ENCODE data around the gene PRDX1. TPM values are rescaled to one million over a fixed set of nuclear protein-coding genes. Genes with fewer than 3 reads are reported as not detected.
A peak's percentile ranks its signal among the peaks of the same experiment; 100 is the strongest.

The PRDX1 gene
- polyA plus RNA-seq, 2 of the 4 experiments (the other 2 are of a cell fraction): 2,391 to 2,709 TPM

DNA sequence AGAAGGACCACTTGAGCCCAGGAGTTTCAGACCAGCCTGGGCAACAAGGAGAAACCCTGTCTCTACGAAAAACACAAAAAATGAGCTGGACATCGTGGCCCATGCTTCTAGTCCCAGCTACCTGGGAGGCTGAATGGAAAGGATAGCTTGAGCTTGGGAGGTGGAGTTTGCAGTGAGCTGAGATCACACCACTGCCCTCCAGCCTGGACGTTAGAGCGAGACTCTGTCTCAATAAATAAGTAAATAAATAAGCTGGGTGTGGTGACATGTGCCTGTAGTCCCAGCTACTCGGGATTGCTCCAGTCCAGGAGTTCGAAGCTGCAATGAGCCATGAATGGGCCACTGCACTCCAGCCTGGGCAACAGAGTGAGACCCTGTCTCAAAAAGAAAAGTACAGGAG, 32.5 kb upstream of the PRDX1 start (continued):
- TF ChIP-seq, protein P1, sequence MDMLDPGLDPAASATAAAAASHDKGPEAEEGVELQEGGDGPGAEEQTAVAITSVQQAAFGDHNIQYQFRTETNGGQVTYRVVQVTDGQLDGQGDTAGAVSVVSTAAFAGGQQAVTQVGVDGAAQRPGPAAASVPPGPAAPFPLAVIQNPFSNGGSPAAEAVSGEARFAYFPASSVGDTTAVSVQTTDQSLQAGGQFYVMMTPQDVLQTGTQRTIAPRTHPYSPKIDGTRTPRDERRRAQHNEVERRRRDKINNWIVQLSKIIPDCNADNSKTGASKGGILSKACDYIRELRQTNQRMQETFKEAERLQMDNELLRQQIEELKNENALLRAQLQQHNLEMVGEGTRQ (IDR thresholded peaks at IDR 0.05): no peak
- TF ChIP-seq NR3C1 (IDR thresholded peaks at IDR 0.05) (no peak), ZSCAN20 (CRISPR knock-in tag; IDR thresholded peaks at IDR 0.05) (no peak), CEBPB (IDR thresholded peaks at IDR 0.05) (no peak), RFX5 (IDR thresholded peaks at IDR 0.05) (no peak), EHMT2 (IDR thresholded peaks at IDR 0.05; ENCODE audit: low read depth) (no peak)

DNA sequence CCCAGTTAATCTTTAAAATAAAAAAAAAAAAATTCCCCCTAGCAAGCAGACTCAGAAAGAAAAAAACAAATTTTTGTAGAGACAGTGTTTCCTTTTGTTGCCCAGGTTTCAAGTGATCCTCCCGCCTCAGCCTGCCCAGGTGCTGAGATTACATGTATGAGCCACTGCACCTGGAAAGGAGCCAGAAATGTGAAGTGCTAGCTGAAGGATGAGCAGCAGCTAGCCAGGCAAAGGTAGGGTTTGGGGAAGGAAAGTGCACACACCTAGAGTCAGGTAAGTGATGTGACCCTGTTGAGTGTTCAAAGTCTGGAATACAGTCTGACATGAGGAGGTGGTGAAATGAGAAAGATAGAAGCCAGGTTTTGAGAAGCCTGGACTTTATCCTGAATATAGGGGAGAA, 30.6 kb upstream of the PRDX1 start:
- Histone ChIP-seq H3K27ac (peak overlapping the region in 1 of 2 experiments; percentile 91; a peak in 1 of 6 replicates), H3K4me2 (peak overlapping the region; percentile 71), H3K4me1 (peaks cover 28% of the 10 kb centered on the region), H3K9me3 (no peaks in the 10 kb centered on the region), H3K4me3 (peak overlapping the region; percentile 72; the same call in 1 of the 3 replicates)
- TF ChIP-seq MYC (IDR thresholded peaks at IDR 0.05; ENCODE audit: borderline replicate concordance, low read length): no peak
- TF ChIP-seq KDM1A (IDR thresholded peaks at IDR 0.05; ENCODE audit: low read depth): no peak
- TF ChIP-seq ZFP36 (IDR thresholded peaks at IDR 0.05; ENCODE audit: borderline replicate concordance, partially characterized antibody): no peak
- TF ChIP-seq CHD2 (IDR thresholded peaks at IDR 0.05; ENCODE audit: low read length, partially characterized antibody): no peak
- no peak for TF ChIP-seq SMC3 (IDR thresholded peaks at IDR 0.05)
- TF ChIP-seq POLR2A (IDR thresholded peaks at IDR 0.05; ENCODE audit: low read length): no peak
- TF ChIP-seq E2F6 (IDR thresholded peaks at IDR 0.05; ENCODE audit: borderline replicate concordance, low read depth): no peak
- FAIRE-seq: no peak
- ATAC-seq: no peak
- 82% methylated on average over 1 of the region's 1 CpG for whole genome bisulfite sequencing (ENCODE audit: missing lambda C conversion rate)
- CTCF ChIA-PET: interaction anchor here (1.8 kb wide), 1 partner anchor 31 kb away, joined by 4 read pairs; the partner anchor contains the start of gene PRDX1
- POLR2A ChIA-PET: interaction anchor here (5.3 kb wide), 1 partner anchor 31 kb away, joined by 81 read pairs; the partner anchor contains the start of gene PRDX1
- no peak for DNase-seq (ENCODE audit: low read depth in 1 of 2, low spot score in 1 of 2)

GRCh38 chr1:45551684-45552083, 30.0 kb upstream of the PRDX1 start:
- no peak for FAIRE-seq
- CTCF ChIA-PET: interaction anchor here (1.2 to 1.9 kb wide), 3 partner anchors 19 to 39 kb away, joined by 7 to 12 read pairs (median 8); no protein-coding TSS in a partner anchor
- no peak for DNase-seq (ENCODE audit: low read depth in 1 of 2, low spot score in 1 of 2)
- 11% methylated on average over 3 of the region's 3 CpGs for WGBS (ENCODE audit: missing lambda C conversion rate)
- peak overlapping the region; percentile 91 to 98 for H3K27ac ChIP-seq
- no peak for ATAC-seq
- POLR2A ChIA-PET: interaction anchor here (1.0 to 5.3 kb wide), 7 partner anchors 8 to 36 kb away, joined by 3 to 81 read pairs (median 5); partner anchors contain the start of gene PRDX1
- H3K4me1 ChIP-seq: peaks cover 22% of the 10 kb centered on the region
- H3K4me3 ChIP-seq: peak overlapping the region; percentile 72
- TF ChIP-seq JUNB (IDR thresholded peaks at IDR 0.05): no peak
- TF ChIP-seq, protein P2, sequence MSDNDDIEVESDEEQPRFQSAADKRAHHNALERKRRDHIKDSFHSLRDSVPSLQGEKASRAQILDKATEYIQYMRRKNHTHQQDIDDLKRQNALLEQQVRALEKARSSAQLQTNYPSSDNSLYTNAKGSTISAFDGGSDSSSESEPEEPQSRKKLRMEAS (IDR thresholded peaks at IDR 0.05): no peak
- TF ChIP-seq CHD2 (IDR thresholded peaks at IDR 0.05; ENCODE audit: low read length, partially characterized antibody): no peak
- no peak for TF ChIP-seq TFCP2L1 (CRISPR knock-in tag; IDR thresholded peaks at IDR 0.05)
- TF ChIP-seq EHMT2 (IDR thresholded peaks at IDR 0.05; ENCODE audit: low read depth): no peak
- TF ChIP-seq MYC (IDR thresholded peaks at IDR 0.05; ENCODE audit: borderline replicate concordance, low read length): no peak
- TF ChIP-seq HDAC2 (IDR thresholded peaks at IDR 0.05): no peak
- no peak for TF ChIP-seq RARB (CRISPR knock-in tag; IDR thresholded peaks at IDR 0.05)
- TF ChIP-seq RFX5 (IDR thresholded peaks at IDR 0.05): no peak
- no peak for TF ChIP-seq NPAS2 (CRISPR knock-in tag; IDR thresholded peaks at IDR 0.05; ENCODE audit: borderline replicate concordance)
- no peak for TF ChIP-seq ATOH8 (CRISPR knock-in tag; IDR thresholded peaks at IDR 0.05; ENCODE audit: low read depth)
- TF ChIP-seq CBX8 (IDR thresholded peaks at IDR 0.05): no peak
- no peak for TF ChIP-seq E2F6 (IDR thresholded peaks at IDR 0.05; ENCODE audit: borderline replicate concordance, low read depth)
- no peak for TF ChIP-seq HOXA7 (CRISPR knock-in tag; IDR thresholded peaks at IDR 0.05)
- no peak for TF ChIP-seq CHD4 (IDR thresholded peaks at IDR 0.05; ENCODE audit: borderline replicate concordance)
- TF ChIP-seq, protein P3, sequence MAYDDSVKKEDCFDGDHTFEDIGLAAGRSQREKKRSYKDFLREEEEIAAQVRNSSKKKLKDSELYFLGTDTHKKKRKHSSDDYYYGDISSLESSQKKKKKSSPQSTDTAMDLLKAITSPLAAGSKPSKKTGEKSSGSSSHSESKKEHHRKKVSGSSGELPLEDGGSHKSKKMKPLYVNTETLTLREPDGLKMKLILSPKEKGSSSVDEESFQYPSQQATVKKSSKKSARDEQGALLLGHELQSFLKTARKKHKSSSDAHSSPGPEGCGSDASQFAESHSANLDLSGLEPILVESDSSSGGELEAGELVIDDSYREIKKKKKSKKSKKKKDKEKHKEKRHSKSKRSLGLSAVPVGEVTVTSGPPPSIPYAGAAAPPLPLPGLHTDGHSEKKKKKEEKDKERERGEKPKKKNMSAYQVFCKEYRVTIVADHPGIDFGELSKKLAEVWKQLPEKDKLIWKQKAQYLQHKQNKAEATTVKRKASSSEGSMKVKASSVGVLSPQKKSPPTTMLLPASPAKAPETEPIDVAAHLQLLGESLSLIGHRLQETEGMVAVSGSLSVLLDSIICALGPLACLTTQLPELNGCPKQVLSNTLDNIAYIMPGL (CRISPR knock-in tag; IDR thresholded peaks at IDR 0.05; ENCODE audit: borderline replicate concordance): no peak
- no peak for TF ChIP-seq SREBF2 (IDR thresholded peaks at IDR 0.05)
- TF ChIP-seq MAFK (IDR thresholded peaks at IDR 0.05; ENCODE audit: partially characterized antibody): no peak
- no peak for TF ChIP-seq RNF2 (IDR thresholded peaks at IDR 0.05; ENCODE audit: borderline replicate concordance, low read depth)
- no peak for TF ChIP-seq RCOR1 (IDR thresholded peaks at IDR 0.05; ENCODE audit: low read depth, low read length)
- peak overlapping the region; percentile 71 for H3K4me2 ChIP-seq
- H3K9me3 ChIP-seq: no peaks in the 10 kb centered on the region

All from A549 (cell line).